Head of caudate nucleus (tissue), 42 donors: ENCODE measurements around the gene OXER1.
"Not testable (repeated sequence)": the region's sequence is repeated elsewhere in the genome, so short reads cannot be mapped to it uniquely, and the experiment has no call there.

Source experiments
- DNase-seq, 42 donors: peaks; one replicate each; pipeline versions ENCODE4 v3.0.0 to v3.0.0-alpha.2; 2020 to 2021; ENCODE audit warnings: mixed read lengths in 7 of 42
- intact Hi-C: fragments of 100-400 bp; cut with DNase I; formaldehyde crosslinking; loops from one replicate; pipeline ENCODE4 v1.15.0; 2022

OXER1 gene

DNA sequence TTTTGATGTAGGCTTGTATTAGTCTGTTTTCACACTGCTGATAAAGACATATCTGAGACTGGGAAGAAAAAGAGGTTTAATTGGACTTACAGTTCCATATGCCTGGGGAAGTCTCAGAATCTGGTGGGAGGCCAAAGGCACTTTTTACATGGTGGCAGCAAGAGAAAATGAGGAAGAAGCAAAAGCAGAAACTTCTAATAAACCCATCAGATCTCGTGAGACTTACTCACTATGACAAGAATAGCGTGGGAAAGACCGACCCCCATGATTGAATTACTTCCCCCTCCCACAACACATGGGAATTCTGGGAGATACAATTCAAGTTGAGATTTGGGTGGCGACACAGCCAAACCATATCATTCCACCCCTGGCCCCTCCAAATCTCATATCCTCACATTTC, 32.6 kb downstream of the OXER1 start:
- intact Hi-C loops, DNase-seq: not testable (repeated sequence)

DNA sequence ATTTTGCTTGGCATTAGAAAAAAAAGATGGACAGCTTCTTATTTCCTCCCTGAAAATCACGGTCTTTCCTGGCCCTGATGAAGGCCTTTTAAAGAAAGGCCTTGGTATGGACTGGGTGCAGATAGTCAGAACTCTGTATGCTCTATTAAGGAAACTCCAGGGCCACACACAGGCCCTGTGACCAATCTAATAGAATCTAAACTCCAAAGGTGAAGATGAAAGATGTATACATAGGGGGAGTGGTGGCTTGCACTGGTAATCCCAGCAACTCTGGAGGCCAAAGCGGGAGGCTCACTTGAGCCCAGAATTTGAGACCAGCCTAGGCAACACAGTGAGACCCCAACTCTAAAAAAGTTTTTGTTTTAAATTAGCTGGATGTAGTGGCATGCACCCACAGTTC, 37.3 kb downstream of the OXER1 start:
- intact Hi-C loops, result no loop called here
- no peak for DNase-seq

DNA sequence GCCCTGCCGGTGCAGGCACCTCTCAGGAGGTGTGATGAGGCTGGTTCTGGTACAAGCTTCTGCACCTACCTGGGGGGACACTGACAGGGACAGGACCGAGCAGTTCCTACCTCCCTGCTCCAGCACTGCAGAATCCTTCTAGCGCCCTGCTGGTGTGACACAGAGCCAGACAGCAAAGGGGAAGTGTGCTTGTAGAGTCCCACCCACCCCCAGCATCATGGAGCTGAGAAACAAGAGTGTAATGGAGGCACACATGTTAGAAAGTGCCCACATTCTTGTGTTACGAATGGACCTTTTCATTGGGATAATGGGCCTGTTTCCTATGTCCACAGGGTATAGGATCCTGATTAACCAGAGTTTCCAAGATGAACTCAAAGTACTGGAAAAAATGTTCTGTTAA, 38.3 kb downstream of the OXER1 start:
- intact Hi-C loops, result no loop called here
- peak in 3 of 42 donors; percentile 12 to 51 (median 18) for DNase-seq

DNA sequence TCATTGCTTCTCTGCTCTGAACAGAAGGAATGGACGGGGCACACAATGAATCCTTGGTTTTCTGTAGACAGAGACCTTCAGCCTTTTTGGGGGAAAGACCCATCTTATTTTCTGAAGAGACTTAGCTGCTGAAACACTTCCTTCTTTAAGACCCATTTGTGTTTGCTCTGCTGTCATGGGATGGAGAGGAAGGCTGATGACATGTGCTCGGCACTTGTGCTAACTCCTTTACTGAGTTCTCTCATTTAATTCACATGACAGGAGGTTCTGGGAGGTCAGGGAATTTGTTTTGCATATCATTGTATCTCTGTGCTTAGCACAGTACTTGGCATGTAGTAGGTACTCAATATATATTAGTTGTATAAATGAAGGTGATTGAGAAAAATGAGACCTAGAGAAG, 39.0 kb downstream of the OXER1 start:
- intact Hi-C loops, result no loop called here
- DNase-seq, result no peak

DNA sequence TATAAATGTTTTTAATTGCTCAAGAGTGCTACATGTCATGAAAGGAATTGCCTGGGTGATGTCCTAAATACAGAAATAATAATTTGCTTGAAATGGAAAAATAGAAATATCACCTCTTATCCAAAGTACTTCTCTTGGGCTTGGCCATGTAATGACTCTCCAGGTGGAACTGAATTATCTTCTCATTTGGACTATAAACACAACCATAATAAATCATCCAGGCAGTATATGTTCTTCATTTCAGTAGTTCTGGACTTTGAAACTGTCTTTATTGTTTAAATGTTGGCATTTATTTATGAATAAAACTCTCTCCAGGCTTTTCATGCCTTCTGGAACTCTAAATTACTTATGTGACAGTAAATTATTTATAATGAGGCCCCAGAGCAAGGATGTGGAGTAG, 40.5 kb downstream of the OXER1 start:
- no peak for DNase-seq

DNA sequence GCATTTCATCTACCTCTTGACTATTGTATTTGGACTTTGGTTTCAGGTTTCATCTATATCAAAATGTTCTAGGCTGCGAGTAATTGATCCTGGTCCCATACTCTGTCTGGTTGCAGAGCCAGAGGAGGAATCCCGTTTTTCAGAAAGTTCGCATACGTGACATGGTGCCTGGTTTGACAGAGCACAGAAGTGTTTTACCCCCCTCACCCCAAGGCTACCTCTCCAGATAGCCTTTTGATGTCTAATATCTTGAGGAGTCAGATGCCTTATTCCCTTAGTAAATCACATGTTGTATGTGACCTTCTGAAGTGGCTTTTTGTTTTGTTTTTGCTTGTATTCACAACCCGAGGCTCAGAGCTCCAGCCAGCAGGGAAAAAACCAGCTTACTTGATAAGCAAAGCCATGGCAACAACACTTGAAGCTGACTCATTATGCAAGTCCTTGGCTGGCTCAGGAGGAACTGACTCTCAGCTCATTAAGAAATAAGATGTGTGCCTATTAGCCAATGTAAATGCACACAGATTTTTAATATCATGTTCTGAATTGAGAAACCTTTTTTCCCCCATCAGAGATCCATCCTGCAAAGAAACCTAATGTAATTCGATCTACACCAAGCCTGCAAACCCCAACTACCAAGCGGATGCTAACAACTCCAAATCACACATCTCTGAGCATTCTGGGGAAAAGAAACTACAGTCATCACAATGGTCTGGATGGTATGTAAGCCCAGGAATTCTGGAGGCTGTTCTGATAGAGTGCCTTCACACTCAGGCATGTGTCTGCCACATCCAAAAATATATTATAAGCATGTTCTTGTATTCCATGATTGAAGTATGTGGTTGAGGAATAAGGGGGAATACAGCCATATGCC, 41.4 kb downstream of the OXER1 start:
- DNase-seq, result peak in 26 of 42 donors; percentile 5 to 75 (median 30)
- intact Hi-C loops, result no loop called here

More for the DNA sequence above, 40.5 kb downstream of the OXER1 start:
- intact Hi-C loops, result no loop called here

DNA sequence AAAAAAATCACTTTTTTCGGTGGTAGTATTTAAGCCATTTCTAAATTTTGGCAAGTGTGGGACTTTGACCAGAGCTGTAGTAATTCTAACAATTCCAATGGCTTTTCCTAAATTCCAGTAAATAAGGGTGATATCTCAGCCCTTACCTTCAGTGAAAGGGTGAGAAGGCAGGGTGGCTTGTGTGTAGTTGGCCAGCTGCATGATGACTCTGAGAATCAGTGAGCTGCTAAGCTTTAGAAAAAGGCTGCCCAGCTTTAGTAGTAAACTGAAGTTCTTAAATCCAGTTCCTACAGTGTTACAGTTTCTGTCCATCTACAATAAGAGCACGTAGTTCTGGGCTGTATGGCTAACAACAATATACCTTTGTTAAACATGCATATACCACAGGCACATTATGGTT, 42.0 kb downstream of the OXER1 start:
- no peak for DNase-seq
- intact Hi-C loops, result no loop called here

DNA sequence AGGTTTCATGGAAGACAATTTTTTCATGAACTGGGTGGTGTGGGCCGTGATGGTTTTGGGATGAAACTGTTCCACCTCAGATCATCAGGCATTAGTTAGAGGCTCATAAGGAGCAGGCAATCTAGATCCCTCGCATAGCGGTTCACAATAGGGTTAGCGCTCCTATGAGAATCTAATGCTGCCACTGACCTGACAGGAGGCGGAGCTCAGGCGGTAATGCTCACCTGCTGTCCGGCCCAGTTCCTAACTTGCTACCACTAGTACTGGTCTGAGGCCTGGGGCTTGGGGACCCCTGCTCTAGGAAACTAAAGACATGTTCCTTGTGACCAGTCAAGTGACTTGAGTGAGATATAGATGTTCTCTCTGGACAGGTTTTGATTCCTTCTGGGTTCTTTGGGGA, 49.2 kb downstream of the OXER1 start:
- intact Hi-C loops, result no loop called here
- DNase-seq, result no peak

DNA sequence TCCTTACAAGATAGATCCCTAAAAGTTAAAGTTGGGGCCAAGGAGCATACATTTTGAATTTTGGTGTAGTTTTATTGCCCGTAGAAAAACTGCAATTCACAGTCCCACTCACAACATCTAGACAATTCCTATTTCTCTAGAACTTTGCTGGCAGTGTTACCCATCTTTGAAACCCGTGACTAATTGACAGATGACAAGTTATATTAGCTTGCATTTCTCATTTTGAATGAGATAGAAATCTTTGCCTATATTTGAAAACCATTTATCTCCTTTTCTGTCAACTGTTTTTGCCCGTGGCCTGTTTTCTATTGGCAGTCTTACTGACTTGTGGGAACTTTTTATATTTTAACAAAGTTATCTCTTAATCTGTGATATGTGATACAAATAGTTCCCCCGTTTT, 50.0 kb downstream of the OXER1 start:
- intact Hi-C loops, result no loop called here

DNA sequence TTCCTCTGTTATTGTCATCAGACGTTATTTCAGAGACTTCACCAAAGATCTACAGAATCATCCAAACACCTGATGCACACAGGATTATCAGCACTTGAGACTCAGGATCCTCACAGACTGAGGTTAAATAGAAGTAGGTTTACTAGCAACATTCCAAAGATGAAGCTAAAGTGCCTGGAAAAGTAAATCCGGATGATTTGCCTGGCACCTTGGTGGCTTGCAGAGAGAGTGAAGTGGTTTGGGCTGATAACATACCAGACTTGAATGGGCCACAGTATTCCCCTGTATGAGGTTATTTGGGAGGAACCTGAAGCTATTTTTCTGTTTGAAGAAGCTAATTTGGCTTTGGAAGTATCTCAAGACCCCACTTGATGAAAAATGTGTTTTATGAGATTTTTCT, 51.0 kb downstream of the OXER1 start:
- intact Hi-C loops, result no loop called here
- DNase-seq, result no peak

More for the DNA sequence above, 50.0 kb downstream of the OXER1 start:
- DNase-seq, result no peak
